GM12801 (cell line): ENCODE results near the gene CLCN5.

Experiments
- TF ChIP-seq, protein P1 (sequence below): IDR thresholded peaks from one replicate; pipeline ENCODE4 v1.5.1; 2011; ENCODE audit warnings: control low read depth; ENCODE audit not compliant: insufficient read length; ENCODE audit errors: extremely low read depth

Gene CLCN5

DNA sequence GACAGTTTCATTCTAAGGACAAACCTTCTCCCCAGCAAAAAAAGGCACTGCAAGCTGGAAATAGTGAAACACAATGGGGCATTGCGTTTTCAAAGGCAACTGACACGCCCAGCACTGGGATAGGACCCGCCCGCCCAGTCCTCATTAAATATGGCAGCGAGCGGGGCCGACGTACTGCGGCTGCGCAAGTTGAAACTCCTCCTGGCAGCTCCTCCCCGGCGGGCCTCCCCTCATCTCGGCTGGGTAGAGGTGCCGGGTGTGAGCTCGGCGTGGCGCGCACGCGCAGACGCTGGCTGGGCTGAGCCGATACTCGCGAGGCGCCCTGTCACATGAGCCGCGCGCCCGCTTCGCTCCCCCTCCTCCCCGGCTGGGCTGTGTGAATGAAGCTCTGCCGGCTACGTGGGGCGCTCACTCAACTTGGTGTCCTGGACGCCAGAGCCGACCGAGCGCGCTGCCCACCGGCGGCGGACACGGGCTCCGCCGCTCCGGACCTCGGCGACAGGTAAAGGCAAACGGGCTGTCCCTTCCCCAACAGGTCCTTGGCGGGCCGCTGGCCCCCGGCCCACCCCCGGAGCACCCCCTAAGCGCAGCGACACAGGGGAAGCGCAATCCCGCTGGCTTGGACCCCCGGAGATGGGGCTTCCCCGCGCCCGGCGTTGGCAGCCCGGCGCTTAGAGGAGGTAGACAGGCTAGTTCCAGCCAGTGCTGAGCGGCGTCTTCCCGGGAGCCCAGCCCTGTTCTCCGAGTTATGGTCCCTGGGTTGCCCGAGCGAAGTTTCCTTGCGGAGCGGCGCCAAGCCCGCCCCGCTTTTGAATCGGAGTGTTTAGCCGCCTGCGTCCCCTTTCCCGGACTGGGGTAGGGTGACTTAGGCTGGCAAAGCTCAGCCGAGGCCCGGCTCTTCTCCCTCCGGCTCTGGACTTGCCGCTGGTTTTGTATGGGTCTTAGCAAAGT is at the start of gene CLCN5:
Gene CLCN5, plus strand, starts transcription at position 306 of the 951 bp plus-strand sequence. CDS start 2,703 bp downstream, outside the sequence.
- TF ChIP-seq, protein P1, sequence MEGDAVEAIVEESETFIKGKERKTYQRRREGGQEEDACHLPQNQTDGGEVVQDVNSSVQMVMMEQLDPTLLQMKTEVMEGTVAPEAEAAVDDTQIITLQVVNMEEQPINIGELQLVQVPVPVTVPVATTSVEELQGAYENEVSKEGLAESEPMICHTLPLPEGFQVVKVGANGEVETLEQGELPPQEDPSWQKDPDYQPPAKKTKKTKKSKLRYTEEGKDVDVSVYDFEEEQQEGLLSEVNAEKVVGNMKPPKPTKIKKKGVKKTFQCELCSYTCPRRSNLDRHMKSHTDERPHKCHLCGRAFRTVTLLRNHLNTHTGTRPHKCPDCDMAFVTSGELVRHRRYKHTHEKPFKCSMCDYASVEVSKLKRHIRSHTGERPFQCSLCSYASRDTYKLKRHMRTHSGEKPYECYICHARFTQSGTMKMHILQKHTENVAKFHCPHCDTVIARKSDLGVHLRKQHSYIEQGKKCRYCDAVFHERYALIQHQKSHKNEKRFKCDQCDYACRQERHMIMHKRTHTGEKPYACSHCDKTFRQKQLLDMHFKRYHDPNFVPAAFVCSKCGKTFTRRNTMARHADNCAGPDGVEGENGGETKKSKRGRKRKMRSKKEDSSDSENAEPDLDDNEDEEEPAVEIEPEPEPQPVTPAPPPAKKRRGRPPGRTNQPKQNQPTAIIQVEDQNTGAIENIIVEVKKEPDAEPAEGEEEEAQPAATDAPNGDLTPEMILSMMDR: no peak

DNA sequence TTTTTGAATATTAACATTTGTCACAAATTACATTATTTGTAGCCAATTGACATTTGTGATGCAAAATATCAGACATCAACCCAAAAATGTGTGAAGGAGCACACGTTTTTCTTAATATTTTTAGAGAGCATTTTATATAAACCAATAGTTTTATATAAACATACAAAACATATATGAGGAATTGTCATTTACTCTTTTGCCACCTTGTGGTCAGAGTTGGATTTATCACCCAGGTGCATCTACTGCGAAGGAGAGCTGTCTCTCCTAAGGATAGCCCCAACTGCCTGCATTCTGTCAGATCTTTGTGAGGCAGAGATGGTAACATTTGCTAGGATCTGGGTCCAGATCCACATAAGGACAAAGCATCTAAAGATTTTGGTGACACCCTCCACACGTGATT is 45.6 kb upstream of the CLCN5 start:
- TF ChIP-seq, protein P1: no peak

DNA sequence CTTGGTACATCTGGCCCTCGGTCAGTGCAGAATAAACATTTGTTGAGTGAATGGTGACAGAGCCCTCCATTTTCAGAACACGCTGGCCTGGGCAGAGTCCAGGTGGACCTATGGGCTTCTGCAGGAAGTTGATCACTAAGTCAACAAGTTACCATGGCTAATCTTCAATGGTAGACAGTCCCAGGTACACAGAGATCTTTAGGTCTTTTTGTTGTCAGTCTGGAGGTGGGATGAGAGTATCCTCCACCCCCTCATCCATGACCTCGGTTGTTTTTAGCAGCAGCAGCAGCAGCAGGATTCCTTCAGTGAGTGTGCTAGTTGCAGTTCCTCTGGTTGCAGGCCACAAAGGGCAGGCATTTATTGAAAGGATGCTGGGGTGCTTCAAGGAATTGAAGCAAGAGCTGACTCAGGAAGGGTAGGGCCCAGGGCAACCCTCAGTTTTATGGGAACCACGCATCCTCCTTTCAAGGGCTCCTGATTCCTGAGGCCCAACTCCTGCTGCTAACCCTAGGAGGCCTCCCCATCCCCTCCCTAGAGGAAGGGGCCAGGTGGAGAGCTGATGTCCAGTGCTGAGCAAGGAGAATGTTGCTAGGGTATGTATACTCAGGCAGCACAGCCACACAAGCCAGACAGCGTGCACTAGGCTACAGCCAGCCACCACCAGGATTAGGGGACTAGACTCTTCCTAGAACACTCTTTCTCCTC is 44.8 kb upstream of the CLCN5 start:
- TF ChIP-seq, protein P1: no peak

DNA sequence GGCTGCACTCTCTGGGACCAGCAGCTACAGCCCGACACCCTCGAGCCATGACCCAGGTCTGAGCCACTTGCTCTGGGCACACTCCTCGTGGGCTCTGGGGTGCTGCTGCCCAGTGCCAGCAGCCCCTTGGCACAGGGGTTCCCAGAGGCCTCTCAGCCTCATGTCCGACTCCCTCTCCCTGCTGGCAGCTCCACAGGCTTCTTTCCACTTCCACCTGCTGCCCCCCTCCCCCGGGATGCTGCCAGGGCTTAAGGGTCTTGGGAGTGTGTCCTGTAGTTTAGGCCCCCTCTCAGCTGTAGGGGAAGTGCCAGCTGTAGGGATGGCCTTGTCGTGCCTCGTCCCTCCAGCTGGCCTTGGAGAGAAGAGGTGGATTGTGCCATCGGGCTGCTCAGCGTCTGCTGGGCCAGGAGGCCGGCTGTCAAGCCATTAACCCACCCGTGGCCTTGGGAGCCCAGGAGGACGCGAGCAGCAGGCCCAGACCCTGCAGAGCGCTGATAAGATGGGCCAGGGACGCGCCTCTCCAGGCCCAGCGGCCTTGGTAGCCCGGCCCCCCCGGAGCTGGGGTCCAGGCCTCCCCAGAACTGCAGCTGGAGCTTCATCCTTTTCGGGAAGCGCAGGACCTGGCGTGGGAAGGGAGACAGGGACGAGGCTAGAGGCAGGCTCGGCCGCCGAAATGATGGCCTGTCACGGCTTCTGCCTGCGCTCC is 44.1 kb upstream of the CLCN5 start:
- TF ChIP-seq, protein P1: no peak

DNA sequence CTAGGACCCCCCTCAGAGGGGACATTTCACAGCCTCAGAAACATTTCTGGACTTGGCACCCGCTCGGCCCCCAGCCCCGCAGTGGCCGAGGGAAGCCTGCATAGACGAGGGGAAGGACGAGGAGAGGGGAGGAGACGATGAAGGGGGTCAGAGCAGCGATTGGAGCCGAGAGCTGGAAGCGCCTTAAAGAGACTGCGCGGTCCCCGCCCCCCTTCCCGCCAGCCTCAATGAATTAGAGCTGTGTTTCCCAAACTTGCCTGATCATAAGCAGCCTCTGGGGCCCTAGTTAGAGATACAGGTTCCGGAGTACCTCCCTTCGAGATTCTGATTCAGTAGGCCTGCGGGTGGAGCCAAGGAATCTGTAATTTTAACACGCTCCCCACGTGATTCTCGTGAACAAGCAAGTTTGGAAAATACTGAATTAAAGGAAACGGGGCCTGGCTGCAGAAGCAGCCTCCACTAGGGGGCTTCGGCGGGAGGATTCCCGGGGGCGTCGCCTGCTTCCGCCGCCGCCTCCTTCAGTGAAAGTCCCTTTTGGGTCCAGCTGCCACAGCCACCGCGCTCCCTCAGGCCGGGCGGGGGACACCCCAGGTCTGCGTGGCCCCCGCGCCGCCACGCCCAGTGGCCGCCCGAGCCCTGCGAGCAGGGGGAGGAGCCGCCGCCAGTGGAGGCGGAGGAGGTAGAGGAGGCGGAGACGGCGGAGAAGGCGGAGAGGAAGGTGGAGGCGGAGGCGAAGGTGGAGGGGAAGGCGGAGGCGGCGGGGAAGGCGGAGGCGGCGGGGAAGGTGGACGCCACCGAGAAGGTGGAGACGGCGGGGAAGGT is 43.4 kb upstream of the CLCN5 start, which contains the start of gene USP27X:
Gene USP27X, plus strand, starts transcription at position 651 of the 822 bp plus-strand sequence. CDS start 824 bp downstream, outside the sequence.
- TF ChIP-seq, protein P1: no peak

DNA sequence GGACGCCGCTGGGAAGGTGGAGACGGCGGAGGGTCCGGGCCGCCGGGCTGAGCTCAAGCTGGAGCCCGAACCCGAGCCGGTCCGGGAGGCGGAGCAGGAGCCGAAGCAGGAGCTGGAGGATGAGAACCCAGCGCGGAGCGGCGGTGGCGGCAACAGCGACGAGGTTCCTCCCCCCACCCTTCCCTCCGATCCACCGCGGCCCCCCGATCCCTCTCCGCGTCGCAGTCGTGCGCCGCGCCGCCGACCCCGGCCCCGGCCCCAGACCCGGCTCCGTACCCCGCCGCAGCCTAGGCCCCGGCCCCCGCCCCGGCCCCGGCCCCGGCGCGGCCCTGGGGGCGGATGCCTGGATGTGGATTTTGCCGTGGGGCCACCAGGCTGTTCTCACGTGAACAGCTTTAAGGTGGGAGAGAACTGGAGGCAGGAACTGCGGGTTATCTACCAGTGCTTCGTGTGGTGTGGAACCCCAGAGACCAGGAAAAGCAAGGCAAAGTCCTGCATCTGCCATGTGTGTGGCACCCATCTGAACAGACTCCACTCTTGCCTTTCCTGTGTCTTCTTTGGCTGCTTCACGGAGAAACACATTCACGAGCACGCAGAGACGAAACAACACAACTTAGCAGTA is 42.6 kb upstream of the CLCN5 start:
- TF ChIP-seq, protein P1: no peak
